Pancreas (tissue), 10 donors: ENCODE data around the gene RASGRP2. TPM values are rescaled to one million over a fixed set of nuclear protein-coding genes. Genes with fewer than 3 reads are reported as not detected.

Source experiments
- ATAC-seq, 4 donors: fragments of 200-7000 bp; cut with Tn5 transposase; one replicate each; pipeline versions ENCODE4 v1.8.0 to v1.9.1; 2020; ENCODE audit warnings: mild to moderate bottlenecking in 4 of 4, moderate library complexity in 4 of 4
- DNase-seq, 6 donors: peaks; one replicate each; pipeline ENCODE4 v3.0.0-alpha.2; 2020
- FAIRE-seq: peaks from 2 replicates; lab custom pipeline; 2012; peaks lifted over from hg19 to GRCh38; lab: Jason Lieb, UNC
- H3K27ac ChIP-seq, 4 donors: fragments of 200-600 bp; sonication (generic); 1 replicate in 3 of 4; 2 replicates in 1 of 4; pipeline versions ENCODE4 v1.5.0 to v1.8.0; 2020
- H3K27me3 ChIP-seq, 4 donors: fragments of 200-600 bp; one replicate each; pipeline ENCODE4 v1.8.0; 2021
- H3K36me3 ChIP-seq, 3 donors: fragments of 200-600 bp; sonication (generic) in 1 of 3; one replicate each; pipeline versions ENCODE4 v1.5.0 to v1.8.0; 2020 to 2021
- H3K4me1 ChIP-seq, 3 donors: fragments of 200-600 bp; one replicate each; pipeline ENCODE4 v1.8.0; 2021
- H3K4me3 ChIP-seq, 4 donors: fragments of 200-600 bp; sonication (generic) in 2 of 4; one replicate each; pipeline versions ENCODE4 v1.5.0 to v1.8.0; 2020 to 2021
- H3K9me3 ChIP-seq, 4 donors: fragments of 200-600 bp; one replicate each; pipeline ENCODE4 v1.8.0; 2021
- CTCF ChIP-seq, 4 donors: fragments of 200-600 bp; sonication (generic) in 3 of 4; IDR thresholded peaks; one replicate each; pipeline versions ENCODE4 v1.5.0 to v1.8.0; 2021; ENCODE audit warnings: antibody characterized with exemption in 4 of 4
- WGBS, 2 donors: extraction: QIAGEN DNeasy Blood & Tissue Kit; methylation state at CpG; one replicate each; pipeline ENCODE4 v1.1.7; 2013; 5-methylcytosine and 5-hydroxymethylcytosine counted together
- intact Hi-C, 3 donors: fragments of 100-400 bp; cut with DNase I; formaldehyde crosslinking; loops; one replicate each; pipeline versions ENCODE4 v1.11.1 to v1.14.2; 2022
- polyA plus RNA-seq, 2 donors: library from polyadenylated mRNA; stranded (reverse); fragments of 200-250 nt; gene quantifications; one replicate each; pipeline ENCODE4 v1.2.3, GENCODE V29; 2013
- total RNA-seq, 6 donors: library from RNA; stranded (reverse); fragmentation: NEBNext Ultra II Directional in 4 of 6; extraction: Animal tissue kit (Norgen Biotek cat#: 25700) in 4 of 6; gene quantifications; one replicate each; pipeline versions ENCODE4 v1.2.1 to v1.2.4, GENCODE V29; 2021 to 2023
- donor health status: healthy with polysubstance abuse.
- donor health status: DM: no; HTN: no; CAD: no; lungs with moderate emphysema.
- donor health status: DM: no; HTN: no; CAD: no.
- donor health status: control.
- donor health status: control.
- donor health status: Bipolar disorder and iron deficiency.
- donor health status: DM: yes; HTN: yes; CAD: no.
- donor health status: DM: no; HTN: no; CAD: no.
- donor health status: DM: no; HTN: no; CAD: no.
- donor health status: DM: yes; HTN: yes; CAD: no.

Gene RASGRP2
- total and polyA plus RNA-seq, 8 donors, result 0.91 to 12.4 (median 2.4) TPM

- ATAC-seq (peak in 3 of 4 donors; percentile 4 to 39 (median 14)), FAIRE-seq (no peak), DNase-seq (peak in 4 of 6 donors; percentile 50 to 83 (median 68))
- Histone ChIP-seq H3K27ac (peak overlapping the region in 3 of 4 donors; percentile 26 to 57 (median 27)), H3K9me3 (no peaks in the 10 kb centered on the region), H3K4me3 (peak overlapping the region in 2 of 4 donors; percentile 32 to 61), H3K4me1 (peaks cover 9 to 30% (median 26%) of the 10 kb centered on the region in 3 donors), H3K27me3 (peaks cover 0 to 16% (median 3%) of the 10 kb centered on the region in 4 donors), H3K36me3 (no peaks in the 10 kb centered on the region)
- 5 to 10% methylated on average over 52 of the region's 52 CpGs for WGBS, 2 donors
- intact Hi-C loops, result no loop called here
- no peak for TF ChIP-seq CTCF (IDR thresholded peaks at IDR 0.05)
These were observed 1.8 kb upstream of the RASGRP2 start for GRCh38 chr11:64745521-64746328.

GRCh38 chr11:64745189-64745520 is 1.2 kb upstream of the RASGRP2 start:
- peaks cover 0 to 16% (median 3%) of the 10 kb centered on the region in 4 donors for H3K27me3 ChIP-seq
- FAIRE-seq (no peak), ATAC-seq (peak in 3 of 4 donors; percentile 5 to 8 (median 8)), DNase-seq (peak in 3 of 6 donors; percentile 63 to 87 (median 71))
- peaks cover 9 to 30% (median 26%) of the 10 kb centered on the region in 3 donors for H3K4me1 ChIP-seq
- TF ChIP-seq CTCF (IDR thresholded peaks at IDR 0.05), result no peak
- peak overlapping the region in 3 of 4 donors; percentile 21 to 57 (median 26) for H3K27ac ChIP-seq
- no peaks in the 10 kb centered on the region for H3K36me3 ChIP-seq
- peak overlapping the region in 3 of 4 donors; percentile 14 to 61 (median 32) for H3K4me3 ChIP-seq
- H3K9me3 ChIP-seq, result no peaks in the 10 kb centered on the region
- 2 to 3% methylated on average over 20 of the region's 20 CpGs for WGBS, 2 donors
- intact Hi-C loops, result no loop called here

- 1 to 3% methylated on average over 29 to 84 of the region's 89 CpGs for WGBS, 2 donors
- Histone ChIP-seq H3K4me3 (peak overlapping the region in 3 of 4 donors; percentile 14 to 61 (median 32)), H3K27me3 (peaks cover 0 to 16% (median 3%) of the 10 kb centered on the region in 4 donors), H3K27ac (peak overlapping the region in 2 of 4 donors; percentile 4 to 21), H3K9me3 (no peaks in the 10 kb centered on the region), H3K4me1 (peaks cover 9 to 30% (median 26%) of the 10 kb centered on the region in 3 donors), H3K36me3 (no peaks in the 10 kb centered on the region)
- TF ChIP-seq CTCF (IDR thresholded peaks at IDR 0.05), result no peak
- intact Hi-C loops, result no loop called here
- FAIRE-seq (no peak), DNase-seq (peak in 1 of 6 donors; percentile 49), ATAC-seq (no peak)
These were observed 724 bp upstream of the RASGRP2 start for GRCh38 chr11:64744544-64745188.

- peak; percentile 83 to 92 (median 90) for TF ChIP-seq CTCF (IDR thresholded peaks at IDR 0.05)
- Histone ChIP-seq H3K4me1 (peaks cover 9 to 30% (median 26%) of the 10 kb centered on the region in 3 donors), H3K9me3 (no peaks in the 10 kb centered on the region), H3K27me3 (peaks cover 0 to 16% (median 3%) of the 10 kb centered on the region in 4 donors), H3K4me3 (peak overlapping the region; percentile 25 to 61 (median 29)), H3K27ac (peak overlapping the region in 2 of 4 donors; percentile 18 to 33), H3K36me3 (no peaks in the 10 kb centered on the region)
- no peak for FAIRE-seq
- ATAC-seq, result peak; percentile 79 to 86 (median 84)
- peak; percentile 56 to 94 (median 77) for DNase-seq
- 1% methylated on average over 53 to 58 of the region's 58 CpGs for WGBS, 2 donors
- intact Hi-C loops, result no loop called here
These were observed 902 bp downstream of the RASGRP2 start for GRCh38 chr11:64742889-64743590.
